HG02798 (cell line): ENCODE measurements around the gene EVI5.
"Not testable (repeated sequence)": the region's sequence is repeated elsewhere in the genome, so short reads cannot be mapped to it uniquely, and the experiment has no call there.

Source experiments
- ATAC-seq: cut with Tn5 transposase; IDR thresholded peaks from one replicate; pipeline ENCODE4 v1.9.1; 2021; ENCODE audit warnings: mild to moderate bottlenecking; ENCODE audit not compliant: unreplicated experiment, poor library complexity

Gene EVI5

DNA sequence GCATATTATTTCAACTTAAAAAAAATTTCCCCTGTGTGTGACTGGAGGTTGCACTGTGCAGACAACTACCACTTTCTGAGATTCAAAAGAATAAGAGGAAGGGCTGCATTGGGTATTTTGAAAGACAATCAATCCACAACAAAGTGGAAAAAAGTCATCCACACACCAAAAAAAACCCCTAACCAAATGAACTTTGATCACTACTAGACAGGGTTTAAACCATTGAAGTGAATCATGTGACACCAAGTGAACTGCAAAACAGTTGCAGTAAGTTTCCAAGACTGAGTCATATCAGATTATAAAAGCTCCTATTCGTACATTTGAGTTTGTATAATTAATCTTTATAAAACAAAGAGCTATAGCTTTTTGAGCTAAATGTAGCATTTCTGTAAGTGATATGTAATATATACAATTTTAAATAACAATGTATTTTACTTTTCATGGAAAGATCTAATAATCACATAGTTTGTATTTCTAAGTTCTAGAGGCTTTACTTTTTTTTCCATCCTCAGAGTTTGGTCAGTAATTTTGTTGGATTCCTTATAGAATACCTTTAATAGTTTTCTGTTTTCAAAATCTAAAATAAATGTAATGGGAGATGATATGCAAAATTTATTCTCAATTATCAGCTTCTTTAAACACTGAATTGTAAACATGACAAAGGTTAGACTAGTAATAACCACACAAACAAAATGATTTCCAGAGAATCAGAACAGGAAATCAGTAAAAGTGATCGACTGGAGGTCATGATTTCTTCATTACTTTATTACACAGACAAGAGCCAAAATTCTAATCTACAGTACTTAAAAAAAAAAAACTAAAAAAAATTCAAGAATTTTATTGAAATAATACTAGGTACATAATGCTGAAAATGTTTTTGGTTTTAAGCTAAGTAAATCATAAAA lies 247.7 kb downstream of the EVI5 start:
- ATAC-seq: peak; percentile 61

DNA sequence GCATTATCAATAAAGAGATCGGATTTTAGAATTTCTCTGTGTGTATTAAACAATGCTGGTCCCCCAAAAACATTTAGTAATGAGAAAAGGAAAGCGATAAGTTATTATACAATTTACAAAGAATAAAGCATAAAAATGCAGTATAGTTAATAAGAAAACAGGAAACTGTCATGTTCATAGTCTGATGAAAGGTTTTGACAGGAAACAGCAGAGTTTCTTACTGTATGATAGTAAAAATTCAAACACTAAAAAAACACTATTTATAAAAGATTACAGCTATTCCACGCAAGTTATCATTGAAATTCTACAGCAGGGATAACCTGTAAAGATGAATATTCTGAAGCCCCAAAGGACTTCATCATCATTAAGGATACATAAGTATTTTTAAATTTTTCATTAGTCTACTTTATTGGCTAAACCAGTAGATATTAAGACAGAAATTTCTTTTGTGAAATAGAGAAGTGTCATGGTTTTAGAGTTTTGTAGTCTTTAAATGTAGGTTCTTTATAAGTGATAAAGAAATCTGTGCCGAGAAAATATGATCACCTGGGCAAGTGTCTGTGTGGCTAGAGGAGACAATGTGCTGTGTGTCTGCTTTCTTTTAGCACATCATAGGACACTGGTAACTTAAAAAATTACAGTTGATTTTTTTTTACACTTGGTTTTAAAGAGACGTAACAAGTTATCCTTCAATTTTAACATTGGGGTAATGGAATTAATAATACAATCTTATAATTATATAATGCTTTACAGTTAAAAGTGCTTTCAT lies 248.5 kb downstream of the EVI5 start:
- no peak for ATAC-seq

- ATAC-seq: not testable (repeated sequence)
These were observed 252.5 kb downstream of the EVI5 start for GRCh38 chr1:92532371-92532770.

GRCh38 chr1:92531939-92532338 lies 253.0 kb downstream of the EVI5 start:
- ATAC-seq: not testable (repeated sequence)

DNA sequence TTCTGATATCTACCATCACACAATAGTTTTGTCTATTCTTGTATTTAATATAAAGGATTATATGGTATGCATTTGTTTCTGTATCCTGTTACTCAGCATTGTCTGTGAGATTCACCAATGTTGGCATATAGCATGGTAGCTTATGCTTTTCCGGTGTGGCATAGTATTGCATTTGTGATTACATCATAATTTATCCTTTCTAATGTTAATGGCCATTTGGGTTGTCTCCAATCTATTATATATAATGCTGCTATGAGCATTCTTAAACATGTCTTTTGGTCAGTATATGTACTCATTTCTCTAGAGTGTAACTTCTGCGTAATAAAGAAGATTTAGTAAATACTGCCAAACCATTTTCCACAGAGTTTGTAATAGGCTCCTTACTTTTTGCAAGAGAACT lies 257.2 kb downstream of the EVI5 start:
- no peak for ATAC-seq

DNA sequence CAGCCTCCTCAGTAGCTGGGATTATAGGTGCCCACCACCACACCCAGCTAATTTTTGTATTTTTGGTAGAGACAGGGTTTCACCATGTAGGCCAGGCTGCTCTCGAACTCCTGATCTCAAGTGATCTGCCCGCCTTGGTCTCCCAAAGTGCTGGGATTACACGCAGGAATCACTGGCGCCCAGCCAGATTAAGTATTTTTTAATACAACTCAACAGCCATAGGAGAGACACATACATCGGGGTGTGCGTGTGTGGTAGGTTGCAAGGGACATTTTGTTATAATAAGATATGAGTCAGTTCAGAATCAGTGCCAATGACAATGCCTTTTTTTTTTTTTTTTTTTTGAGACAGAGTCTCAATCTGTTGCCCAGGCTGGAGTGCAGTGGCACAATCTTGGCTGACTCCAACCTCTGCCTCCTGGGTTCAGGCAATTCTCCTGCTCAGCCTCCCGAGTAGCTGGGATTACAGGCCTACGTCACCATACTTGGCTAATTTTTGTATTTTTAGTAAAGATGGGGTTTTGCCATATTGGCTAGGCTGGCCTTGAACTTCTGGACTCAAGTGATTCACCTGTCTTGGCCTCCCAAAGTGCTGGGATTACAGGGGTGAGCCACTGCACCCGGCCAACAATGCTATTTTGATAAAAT lies 259.8 kb downstream of the EVI5 start:
- not testable (repeated sequence) for ATAC-seq

GRCh38 chr1:92519043-92519442 lies 265.9 kb downstream of the EVI5 start:
- ATAC-seq: no peak

GRCh38 chr1:92516574-92516973 lies 268.3 kb downstream of the EVI5 start:
- ATAC-seq: no peak

DNA sequence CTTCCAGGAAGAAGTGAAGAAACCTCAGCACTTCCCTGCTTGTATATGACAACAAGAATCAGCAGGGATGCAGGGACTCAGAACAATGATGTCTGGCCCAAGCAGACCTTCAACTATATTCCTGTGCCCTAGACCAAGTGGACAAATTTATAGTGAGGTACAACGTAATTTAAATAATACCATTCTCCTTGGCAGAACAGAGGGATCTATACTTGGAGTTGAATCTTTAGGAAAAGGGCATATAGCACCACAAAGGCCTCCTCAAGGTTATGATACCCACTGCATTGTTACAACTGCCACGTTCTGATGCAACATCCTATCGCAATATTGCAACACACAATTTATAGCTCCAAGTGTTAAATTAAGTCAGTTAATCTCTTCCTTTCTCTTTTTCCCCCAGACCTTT lies 269.1 kb downstream of the EVI5 start:
- ATAC-seq: no peak

DNA sequence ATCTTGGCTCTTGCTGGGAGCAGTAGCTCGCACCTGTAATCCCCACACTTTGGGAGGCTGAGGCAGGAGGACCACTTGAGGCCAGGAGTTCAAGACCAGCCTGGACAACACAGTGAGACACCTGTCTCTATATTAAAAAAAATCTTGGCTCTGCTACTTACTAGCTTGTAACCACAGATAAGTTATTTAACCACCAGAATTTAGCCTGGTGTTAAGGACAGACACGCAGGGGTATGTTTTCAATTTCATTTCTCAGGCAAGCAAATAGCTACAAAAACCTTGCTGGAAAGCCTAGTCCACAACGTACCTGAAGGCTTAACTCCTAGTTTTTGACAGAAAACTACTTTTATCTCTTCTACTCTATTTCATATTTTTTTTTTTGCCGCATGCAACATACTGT lies 273.4 kb downstream of the EVI5 start:
- peak; percentile 82 for ATAC-seq

DNA sequence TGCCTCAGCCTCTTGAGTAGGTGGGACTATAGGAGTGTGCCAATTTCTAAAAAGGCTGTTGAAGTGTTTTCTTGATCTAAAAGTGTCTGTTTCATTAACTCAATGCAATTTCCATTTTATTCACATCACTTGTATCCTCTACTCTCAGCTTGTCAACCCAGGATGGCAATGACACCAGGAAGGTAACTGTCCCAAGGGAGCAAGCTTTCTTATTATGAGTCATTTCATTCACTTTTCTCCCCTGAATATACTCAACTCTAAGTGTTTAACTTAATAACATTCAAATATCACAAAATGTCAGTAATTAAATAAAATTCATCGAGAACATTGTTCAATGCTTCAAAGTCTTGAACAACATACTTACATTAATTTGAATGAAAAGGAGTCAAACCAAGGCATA lies 275.3 kb downstream of the EVI5 start:
- no peak for ATAC-seq

- no peak for ATAC-seq
These were observed 279.8 kb downstream of the EVI5 start for GRCh38 chr1:92505015-92505692.

- no peak for ATAC-seq
These were observed 280.5 kb downstream of the EVI5 start for GRCh38 chr1:92504291-92505014.

GRCh38 chr1:92503926-92504285 lies 281.0 kb downstream of the EVI5 start:
- ATAC-seq: no peak

- peak; percentile 51 for ATAC-seq
These were observed 281.6 kb downstream of the EVI5 start for GRCh38 chr1:92503043-92503925.

DNA sequence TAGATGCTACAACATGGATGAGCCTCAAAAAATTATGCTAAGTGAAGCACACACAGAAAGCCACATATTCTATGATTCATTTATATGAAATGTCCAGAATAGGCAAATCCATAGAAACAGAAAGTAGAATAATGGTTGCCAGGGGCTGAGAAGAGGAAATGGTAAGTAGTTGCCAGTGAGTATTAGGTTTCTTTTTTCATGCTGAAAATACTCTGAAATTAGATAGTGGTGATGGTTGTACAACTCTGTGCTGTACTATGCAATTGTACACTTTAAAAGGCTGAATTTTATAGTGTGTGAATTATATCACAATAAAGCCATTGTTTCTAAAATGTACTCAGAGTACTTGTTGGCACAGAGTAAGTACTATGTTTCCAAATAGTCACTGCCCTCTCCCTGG lies 282.7 kb downstream of the EVI5 start:
- peak; percentile 68 for ATAC-seq

DNA sequence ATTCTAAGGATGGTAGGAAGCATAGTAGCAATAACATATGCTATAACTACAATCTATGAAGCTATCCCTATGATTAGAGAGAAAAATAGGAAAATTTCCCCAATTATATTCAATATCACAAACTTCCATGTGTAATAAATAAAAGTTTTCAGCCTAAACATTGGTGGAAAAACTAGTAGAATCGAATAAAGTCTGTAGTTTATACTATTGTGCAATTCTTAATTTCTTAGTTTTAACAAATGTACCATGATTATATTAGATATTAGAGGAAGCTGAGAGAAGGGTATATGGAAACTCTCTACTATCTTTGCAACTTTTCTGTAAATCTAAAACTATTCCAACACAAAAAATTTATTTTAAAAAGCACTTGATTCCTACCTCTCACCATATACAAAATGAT lies 284.4 kb downstream of the EVI5 start:
- ATAC-seq: no peak

- ATAC-seq: peak; percentile 41
These were observed 289.4 kb downstream of the EVI5 start for GRCh38 chr1:92495392-92496063.
